ENCODE measurements around the gene UBE2I.

UBE2I gene

GRCh38 chr16:1314399-1315068, 5.1 kb downstream of the UBE2I start:
- no peak for DNase-seq (ENCODE audit: extremely low read depth, low read depth)
- TF ChIP-seq, protein P1, sequence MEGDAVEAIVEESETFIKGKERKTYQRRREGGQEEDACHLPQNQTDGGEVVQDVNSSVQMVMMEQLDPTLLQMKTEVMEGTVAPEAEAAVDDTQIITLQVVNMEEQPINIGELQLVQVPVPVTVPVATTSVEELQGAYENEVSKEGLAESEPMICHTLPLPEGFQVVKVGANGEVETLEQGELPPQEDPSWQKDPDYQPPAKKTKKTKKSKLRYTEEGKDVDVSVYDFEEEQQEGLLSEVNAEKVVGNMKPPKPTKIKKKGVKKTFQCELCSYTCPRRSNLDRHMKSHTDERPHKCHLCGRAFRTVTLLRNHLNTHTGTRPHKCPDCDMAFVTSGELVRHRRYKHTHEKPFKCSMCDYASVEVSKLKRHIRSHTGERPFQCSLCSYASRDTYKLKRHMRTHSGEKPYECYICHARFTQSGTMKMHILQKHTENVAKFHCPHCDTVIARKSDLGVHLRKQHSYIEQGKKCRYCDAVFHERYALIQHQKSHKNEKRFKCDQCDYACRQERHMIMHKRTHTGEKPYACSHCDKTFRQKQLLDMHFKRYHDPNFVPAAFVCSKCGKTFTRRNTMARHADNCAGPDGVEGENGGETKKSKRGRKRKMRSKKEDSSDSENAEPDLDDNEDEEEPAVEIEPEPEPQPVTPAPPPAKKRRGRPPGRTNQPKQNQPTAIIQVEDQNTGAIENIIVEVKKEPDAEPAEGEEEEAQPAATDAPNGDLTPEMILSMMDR (IDR thresholded peaks at IDR 0.05; ENCODE audit: low read depth, low read length, missing control alignments) = no peak
- H3K4me3 ChIP-seq (replicated peaks; ENCODE audit: low read depth, low read length) = no peak overlapping the region

DNA sequence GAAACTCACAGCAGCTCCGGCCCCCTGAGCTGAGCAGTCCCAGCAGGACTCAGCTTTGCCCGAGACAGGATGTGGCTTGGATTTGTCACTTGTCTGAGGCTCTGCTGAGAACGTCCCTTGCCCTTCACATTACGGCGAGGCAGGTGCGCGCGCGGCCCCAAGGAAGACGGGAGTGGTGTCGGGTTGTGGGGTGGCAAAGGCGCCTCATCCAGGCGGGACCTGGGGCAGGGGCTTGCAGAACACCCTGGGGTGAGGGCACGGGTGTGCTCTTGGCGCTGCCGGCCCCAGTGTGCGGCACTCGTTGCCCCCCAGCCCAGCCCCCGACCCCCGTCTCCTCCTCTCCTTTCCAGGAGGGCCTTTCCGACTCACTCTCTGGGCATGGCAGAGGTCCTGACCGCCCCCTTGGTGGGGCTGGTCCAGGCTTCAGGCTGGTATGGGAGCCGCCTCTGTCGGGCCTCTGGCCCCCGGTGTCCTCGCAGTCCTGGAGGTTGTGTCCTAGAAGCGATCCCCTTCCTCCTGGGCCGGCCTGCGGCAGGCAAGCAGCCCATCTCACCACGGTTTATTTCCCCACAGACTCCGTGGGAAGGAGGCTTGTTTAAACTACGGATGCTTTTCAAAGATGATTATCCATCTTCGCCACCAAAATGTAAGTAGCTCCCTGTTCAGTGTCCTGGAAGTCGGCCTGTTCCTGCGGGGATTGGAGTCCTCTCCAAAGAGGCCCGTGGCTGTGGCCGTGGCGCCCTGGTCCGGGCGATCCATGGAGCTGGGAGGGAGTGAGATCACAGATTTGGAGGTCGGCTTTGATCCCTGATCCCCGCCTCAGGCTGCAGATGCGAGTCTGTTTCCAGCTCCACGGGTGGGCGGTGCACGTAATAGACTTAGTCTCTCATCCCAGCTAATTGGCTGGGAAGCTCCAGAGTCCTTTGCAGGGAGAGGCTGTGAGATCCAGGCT, 5.9 kb downstream of the UBE2I start:
- H3K4me3 ChIP-seq (replicated peaks; ENCODE audit: low read depth, low read length) = no peak overlapping the region
- DNase-seq (ENCODE audit: extremely low read depth, low read depth) = no peak
- TF ChIP-seq, protein P1 (IDR thresholded peaks at IDR 0.05; ENCODE audit: low read depth, low read length, missing control alignments) = no peak

GRCh38 chr16:1316033-1316405, 6.6 kb downstream of the UBE2I start:
- no peak overlapping the region for H3K4me3 ChIP-seq (replicated peaks; ENCODE audit: low read depth, low read length)
- no peak for DNase-seq (ENCODE audit: extremely low read depth, low read depth)
- TF ChIP-seq, protein P1 (IDR thresholded peaks at IDR 0.05; ENCODE audit: low read depth, low read length, missing control alignments) = no peak

DNA sequence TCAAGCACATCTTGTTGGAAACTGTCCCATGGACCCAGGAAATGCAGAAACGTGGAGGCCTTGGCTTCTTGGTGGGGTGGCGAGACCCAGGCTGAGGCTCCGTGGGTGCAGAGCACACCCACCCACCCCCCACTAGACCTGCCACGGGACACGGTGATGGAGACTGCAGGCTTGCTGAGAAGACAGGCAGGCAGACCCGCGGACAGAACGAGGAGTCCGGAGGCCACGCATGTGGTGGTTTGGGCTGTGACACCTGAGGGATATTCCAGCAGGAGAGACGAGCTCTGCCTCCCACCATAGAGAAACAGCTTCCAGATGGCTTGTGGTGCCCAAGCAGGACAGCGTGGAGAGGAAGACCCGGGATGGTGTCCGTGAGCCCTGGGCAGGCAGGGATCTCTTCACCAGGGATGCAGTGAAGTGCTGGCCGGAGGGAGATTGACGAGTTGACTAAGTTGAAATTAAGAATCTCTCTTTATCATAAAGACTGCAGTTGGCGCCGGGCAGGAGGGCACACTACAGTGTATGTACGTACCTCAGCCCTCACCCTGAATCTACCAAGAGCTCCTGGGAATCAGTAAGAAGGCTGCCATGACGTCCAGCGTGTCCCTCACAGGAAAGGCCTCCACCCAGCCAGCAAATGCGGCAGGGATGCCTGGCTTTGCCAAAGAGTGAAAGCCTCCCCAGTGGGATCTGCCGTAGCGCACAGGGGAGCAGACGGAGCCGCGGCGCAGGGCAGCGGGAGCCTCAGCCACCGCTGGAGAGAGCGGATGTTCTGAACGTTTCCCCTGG, 8.2 kb downstream of the UBE2I start:
- TF ChIP-seq, protein P1 (IDR thresholded peaks at IDR 0.05; ENCODE audit: low read depth, low read length, missing control alignments) = no peak
- H3K4me3 ChIP-seq (replicated peaks; ENCODE audit: low read depth, low read length) = no peak overlapping the region
- DNase-seq (ENCODE audit: extremely low read depth, low read depth) = no peak

GRCh38 chr16:1318268-1318545, 8.8 kb downstream of the UBE2I start:
- H3K4me3 ChIP-seq (replicated peaks; ENCODE audit: low read depth, low read length) = no peak overlapping the region
- DNase-seq (ENCODE audit: extremely low read depth, low read depth) = no peak
- TF ChIP-seq, protein P1 (IDR thresholded peaks at IDR 0.05; ENCODE audit: low read depth, low read length, missing control alignments) = no peak

GRCh38 chr16:1319041-1319440, 9.6 kb downstream of the UBE2I start:
- H3K4me3 ChIP-seq (replicated peaks; ENCODE audit: low read depth, low read length) = no peak overlapping the region
- TF ChIP-seq, protein P1 (IDR thresholded peaks at IDR 0.05; ENCODE audit: low read depth, low read length, missing control alignments) = no peak
- no peak for DNase-seq (ENCODE audit: extremely low read depth, low read depth)
